Esophagus muscularis mucosa (tissue), 3 donors: Measurements from ENCODE around the gene OR2A14.

Source experiments
- POLR2A ChIP-seq: fragments of 450-650 bp; IDR thresholded peaks from one replicate; pipeline ENCODE4 v1.6.1; 2017; ENCODE audit warnings: antibody characterized with exemption, moderate library complexity, mild to moderate bottlenecking, low read depth
- POLR2AphosphoS5 ChIP-seq, 2 donors: sonication (generic); formaldehyde crosslinking; IDR thresholded peaks; one replicate each; pipeline ENCODE4 v1.6.1; 2017; ENCODE audit warnings: antibody characterized with exemption in 2 of 2
- TF ChIP-seq, protein P1 (sequence below), 3 experiments: fragments of 200-600 bp in 2 of 3; fragments of 450-650 bp in 1 of 3; sonication (generic) in 2 of 3; IDR thresholded peaks; one replicate each; pipeline ENCODE4 v1.5.1; 2017 to 2019; ENCODE audit warnings: antibody characterized with exemption in 3 of 3, mild to moderate bottlenecking in 2 of 3, moderate library complexity in 1 of 3

DNA sequence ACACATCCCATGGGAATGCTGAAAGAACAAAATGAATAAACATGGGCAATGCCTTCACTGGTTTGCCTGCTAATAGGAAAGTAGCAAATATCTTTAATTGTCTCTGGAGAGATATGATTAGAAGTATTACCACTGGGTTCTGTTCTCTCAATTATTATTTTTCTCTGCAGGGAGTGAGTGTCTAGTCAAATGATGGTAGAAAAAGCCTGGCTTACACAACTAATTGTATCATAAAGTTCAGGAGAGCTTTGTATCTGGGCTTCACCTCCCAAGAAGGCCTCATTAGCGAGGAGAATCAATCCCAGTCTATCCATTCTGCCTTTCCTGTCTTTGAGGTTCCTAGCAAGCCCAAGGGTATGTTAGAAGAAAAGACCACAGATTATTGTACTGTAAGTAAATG lies at the start of gene OR2A14:
- TF ChIP-seq, protein P1, sequence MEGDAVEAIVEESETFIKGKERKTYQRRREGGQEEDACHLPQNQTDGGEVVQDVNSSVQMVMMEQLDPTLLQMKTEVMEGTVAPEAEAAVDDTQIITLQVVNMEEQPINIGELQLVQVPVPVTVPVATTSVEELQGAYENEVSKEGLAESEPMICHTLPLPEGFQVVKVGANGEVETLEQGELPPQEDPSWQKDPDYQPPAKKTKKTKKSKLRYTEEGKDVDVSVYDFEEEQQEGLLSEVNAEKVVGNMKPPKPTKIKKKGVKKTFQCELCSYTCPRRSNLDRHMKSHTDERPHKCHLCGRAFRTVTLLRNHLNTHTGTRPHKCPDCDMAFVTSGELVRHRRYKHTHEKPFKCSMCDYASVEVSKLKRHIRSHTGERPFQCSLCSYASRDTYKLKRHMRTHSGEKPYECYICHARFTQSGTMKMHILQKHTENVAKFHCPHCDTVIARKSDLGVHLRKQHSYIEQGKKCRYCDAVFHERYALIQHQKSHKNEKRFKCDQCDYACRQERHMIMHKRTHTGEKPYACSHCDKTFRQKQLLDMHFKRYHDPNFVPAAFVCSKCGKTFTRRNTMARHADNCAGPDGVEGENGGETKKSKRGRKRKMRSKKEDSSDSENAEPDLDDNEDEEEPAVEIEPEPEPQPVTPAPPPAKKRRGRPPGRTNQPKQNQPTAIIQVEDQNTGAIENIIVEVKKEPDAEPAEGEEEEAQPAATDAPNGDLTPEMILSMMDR (IDR thresholded peaks at IDR 0.05), result no peak
- no peak for TF ChIP-seq POLR2A
- no peak for TF ChIP-seq POLR2AphosphoS5 (IDR thresholded peaks at IDR 0.05)
